ENCODE data around the gene C21orf91.

The C21orf91 gene

DNA sequence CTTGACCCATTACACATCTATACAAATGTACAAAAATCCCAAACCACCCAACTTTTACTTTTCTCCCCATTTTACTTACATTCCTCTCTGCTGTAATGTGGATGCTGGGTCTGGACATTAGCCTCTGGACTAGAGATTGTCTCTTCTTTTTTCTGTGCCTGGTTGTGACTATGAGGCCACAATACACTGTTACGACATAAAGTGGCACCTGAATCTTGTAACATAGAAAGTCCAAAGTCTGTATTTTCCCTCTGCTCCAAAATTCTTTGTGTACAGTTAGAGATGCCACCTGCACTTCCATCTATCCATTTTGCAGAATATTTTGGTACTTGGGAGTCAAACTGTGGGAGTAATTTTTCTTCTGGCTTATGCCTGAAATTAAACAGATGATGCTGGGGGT is 22.7 kb downstream of the C21orf91 start:
- DNase-seq, result no peak

DNA sequence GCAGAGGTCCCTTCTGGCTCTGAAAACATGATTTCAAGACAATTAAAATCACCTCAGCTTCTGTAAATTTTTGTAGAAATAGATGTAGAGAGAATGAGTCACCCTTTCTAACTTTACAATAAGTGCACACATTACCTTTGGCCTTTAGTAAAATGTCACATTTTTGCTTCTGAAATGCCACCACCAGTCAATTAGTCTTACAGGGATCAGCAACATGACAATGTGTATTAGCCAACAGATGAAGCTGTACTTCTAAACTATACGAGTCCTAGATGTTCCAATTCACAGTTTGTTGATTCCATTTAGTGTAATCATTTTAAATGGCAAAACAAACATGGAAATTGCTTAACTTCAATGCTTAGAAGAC is 23.1 kb downstream of the C21orf91 start:
- DNase-seq, result no peak

DNA sequence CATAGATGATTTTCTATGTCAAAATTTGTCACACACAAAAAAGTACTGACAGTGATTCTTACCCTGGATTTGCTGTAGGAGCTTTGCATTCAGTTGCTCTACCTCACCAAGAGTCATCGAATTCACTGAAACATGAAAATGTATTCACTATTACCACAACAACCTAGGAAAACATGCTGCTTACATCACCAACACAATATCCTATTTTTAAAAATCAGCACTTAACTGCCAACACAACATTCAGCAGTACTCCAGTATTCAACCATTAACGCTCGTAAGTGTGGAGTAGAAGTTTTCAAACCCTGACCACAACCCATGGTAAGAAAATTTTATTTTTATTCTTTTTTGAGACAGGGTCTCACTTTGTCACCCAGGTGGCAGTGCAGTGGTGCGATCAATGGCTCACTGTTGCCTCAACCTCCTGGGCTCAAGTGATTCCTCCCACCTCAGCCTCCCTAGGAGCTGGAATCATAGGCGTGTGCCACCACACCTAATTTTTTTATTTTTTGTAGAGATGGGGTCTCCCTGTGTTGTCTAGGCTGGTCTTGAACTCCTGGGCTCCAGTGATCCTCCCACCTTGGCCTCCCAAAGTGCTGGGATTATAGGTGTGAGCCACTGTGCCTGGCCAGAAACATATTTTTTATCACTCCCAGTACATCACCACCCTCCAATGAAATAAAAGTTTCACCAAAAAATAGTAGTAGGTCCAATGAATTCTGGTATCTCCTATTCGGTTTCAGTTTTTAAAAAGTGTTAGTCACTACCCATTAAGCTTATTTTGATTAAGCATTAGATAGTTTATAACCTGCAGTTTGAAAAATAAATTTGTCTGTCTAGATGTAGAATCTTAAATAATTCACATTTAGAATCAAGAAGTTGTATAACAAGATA is 23.8 kb downstream of the C21orf91 start:
- DNase-seq, result no peak

DNA sequence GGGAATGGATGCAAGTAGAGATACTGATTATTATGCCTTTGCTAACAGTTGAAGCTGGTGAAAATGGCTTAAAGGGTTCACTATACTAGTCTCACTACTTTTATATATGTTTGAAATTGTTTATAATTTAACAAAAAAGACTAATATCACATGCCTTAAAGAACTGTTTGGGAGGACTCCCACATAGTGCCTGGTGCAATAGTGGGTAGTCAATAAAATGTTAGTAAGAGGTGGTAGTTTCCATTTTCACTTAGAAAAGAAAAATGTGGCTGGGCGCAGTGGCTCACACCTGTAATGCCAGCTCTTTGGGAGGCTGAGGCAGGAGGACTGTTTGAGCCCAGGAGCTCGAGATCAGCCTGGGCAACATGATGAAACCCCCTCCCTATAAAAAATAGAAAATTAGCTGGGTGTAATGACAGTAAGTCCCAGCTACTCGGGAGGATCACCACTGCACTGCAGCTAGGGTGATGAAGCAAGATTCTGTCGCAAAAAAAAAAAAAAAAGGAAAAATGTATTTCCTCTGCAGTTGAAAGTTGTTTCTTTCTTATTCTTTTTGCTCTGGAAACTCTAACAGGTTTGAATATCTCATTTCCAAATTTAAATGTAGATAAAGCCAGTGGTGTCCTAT is 24.5 kb downstream of the C21orf91 start:
- no peak for DNase-seq

DNA sequence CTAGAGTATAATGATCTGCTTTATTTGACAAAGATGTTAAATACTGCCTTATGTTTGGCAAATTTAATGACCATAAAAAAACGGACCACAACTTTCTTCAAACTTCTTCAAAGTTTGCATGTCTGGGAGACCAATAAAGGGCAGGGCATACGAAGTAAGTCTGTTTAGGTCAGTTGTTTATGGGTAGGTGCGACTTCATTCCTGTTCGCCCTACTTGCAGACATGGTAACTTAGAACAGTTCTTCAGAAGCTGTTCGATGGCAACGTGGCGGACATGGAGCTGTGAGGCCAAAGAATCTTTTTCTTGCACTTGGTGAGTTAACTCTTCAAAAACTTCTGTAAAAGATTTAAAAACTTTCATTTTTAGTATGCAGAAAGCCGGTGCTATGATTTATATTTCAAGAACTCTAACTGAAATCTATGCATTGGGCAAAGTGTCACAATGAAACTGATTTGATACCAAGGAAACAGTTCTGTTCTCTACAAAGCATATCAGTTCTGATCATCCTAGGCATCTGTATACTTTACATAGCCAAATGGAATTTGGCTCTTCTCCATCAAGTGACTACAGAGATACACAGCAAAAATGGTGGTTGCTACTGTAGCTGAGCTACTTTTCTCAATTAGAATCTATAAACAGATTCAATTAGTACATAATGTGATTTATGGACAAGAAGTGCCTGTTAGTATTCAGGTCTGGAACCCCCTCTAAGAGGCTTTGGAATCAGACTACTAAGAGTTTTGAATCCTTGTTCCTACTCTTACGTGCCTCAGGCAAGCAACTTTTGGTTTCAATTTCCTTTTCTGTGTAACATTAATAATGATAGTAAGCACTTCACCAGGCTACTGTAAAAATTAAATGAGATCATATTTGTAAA is 25.7 kb downstream of the C21orf91 start:
- DNase-seq, result no peak

DNA sequence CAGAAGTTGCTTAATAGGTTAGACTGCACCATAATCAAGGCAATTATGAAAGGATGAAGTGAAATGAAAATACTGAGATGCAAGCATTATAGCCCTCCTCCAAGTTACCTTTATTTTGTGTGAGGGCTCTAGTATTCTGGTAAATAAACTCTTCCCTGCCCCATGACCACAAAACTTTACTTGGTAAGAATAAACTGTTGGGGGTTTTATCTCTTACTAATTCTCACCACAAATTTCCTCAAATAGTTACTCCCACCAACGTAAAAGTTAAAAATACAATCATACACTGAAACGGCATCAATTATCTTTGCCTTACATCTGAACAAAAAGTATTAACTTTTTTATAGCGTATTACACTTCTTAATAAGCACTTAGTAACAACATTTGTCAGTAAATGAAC is 29.5 kb downstream of the C21orf91 start:
- no peak for DNase-seq

DNA sequence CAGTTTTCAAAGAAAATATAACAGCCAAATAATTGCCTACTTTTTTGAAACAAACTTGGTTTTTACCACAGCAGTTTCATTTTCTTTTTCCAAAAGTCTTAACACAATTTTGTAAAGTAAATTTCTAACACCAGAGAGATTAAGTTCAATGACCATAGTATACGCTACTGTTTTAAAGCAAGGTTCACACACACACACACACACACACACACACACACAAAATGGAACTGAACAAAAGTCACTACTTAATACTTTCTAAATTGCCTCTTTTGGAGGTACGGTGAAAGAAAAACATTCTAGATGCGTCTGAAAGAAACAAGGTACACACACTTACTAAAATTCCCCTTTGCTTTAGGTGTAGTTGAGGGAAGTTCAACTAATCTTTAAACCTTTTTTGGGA is 30.1 kb downstream of the C21orf91 start:
- no peak for DNase-seq

DNA sequence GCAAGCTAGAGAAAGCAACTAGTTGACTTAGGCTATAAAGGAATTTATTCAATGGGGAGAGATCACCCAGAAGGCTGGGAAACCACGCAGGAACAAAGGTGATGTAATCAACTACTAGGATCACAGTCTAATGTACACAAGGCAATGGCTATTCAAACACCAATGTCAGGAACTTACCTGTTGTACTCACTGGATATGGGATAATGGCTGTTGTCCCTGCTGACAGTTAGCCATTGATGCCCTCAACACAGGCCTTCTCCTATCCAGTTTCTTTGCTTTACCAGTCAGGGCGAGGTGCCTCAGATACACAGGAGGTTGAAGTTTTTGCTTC is 32.3 kb downstream of the C21orf91 start:
- DNase-seq, result no peak

DNA sequence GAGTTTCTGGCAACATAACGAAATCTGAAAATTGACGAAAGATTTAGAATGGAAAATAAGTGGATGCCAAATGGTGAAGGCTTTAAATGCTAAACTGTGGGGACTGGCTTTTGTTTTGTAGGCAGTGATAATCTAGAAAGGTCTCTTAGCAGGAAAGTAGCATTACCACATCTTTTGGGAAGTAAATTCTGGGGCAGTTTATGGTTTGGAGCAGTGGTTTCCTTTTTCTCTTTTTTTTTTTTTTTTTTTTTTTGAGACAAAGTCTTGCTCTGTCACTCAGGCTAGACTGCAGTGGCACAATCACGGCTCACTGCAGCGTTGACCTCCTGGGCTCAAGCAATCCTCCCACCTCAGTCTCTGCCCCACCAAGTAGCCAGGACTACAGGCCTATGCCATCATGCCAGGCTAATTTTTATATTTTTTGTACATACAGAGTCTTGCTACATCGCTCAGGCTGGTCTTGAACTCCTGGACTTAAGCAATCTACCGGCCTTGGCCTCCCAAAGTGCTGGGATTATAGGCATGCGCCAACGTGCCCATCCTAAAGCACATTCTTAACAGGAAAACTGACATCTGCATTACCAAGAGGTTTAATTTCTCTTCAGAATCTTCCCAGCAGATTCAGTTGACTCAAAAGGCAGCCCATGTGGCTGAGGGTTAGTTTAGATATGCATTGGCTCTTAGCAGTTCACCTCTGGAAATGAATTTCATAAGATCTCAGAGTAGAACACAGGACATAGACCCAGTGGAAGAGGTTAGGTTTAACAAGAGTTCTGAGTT is 32.9 kb downstream of the C21orf91 start:
- DNase-seq, result no peak

DNA sequence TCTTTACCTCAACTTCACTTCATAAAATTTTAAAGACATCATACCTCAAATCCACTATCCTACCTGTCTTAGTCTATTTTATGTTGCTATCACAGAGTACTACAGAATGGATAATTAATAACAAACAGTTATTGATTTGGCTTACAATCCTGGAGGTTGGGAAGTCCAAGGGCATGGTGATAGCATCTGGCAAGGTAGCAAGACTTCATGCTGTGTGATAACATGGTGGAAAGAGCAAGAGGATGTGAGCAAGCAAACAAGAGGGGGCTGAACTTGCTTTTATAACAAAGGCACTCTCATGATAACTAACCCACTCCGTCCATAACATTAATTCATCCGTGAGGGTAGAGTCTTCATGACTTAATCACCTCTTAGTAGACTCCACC is 33.8 kb downstream of the C21orf91 start:
- DNase-seq, result no peak

DNA sequence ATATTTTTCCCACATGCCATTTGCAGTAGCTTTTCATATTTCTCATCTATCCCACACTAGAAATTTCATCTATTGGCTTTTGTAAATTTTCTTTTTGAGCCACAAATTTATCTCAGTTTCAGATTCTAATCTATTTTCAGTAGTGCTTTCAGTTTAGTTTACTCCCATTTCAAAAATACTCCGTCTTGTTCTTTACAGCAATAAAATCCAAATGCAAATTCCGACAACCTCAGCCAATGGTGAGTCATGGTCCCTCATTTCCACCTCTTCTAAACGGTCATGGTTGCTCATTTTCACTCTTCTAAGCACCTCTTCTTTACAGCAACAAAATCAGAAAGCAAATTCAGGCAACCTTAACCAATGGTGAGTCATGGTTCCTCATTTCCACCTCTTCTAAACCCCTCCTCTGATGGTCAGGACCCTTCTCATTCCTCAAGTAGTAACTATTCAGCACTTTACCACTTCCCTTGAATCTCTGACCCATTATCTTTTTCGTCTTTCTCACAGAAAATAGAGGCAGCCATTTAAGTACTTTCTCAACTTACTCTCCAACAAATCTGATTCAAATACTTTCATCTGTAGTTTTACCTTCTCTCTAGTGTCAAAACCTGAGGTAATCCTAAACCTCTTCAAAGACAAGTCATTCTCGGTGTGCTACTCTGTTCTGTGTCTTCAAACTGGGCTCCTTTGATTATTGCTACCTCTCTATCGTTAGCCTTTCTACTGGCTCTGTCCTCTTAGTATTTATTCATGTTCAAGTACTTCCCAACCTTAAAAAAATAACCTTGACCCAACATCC is 34.4 kb downstream of the C21orf91 start:
- no peak for DNase-seq

DNA sequence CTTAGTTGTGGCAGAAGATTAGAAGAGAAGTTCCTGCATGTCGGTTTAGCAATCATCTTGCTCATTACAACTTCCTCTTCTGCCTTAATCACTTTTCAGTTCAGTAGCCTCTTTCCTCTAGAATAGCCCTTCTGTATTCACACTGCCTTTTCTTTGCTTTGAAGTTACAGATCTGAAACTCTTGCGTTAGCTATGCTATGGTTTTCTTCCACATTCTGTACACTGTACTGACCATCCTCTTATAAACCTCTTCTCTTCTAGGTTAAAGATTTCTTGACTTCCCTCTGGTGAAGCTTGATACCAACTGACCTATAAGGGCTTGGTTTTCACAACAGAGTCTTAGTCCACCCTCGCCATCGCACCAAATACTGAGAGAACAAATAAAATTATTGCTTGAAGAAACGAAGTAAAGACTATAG is 35.0 kb downstream of the C21orf91 start:
- DNase-seq, result no peak

DNA sequence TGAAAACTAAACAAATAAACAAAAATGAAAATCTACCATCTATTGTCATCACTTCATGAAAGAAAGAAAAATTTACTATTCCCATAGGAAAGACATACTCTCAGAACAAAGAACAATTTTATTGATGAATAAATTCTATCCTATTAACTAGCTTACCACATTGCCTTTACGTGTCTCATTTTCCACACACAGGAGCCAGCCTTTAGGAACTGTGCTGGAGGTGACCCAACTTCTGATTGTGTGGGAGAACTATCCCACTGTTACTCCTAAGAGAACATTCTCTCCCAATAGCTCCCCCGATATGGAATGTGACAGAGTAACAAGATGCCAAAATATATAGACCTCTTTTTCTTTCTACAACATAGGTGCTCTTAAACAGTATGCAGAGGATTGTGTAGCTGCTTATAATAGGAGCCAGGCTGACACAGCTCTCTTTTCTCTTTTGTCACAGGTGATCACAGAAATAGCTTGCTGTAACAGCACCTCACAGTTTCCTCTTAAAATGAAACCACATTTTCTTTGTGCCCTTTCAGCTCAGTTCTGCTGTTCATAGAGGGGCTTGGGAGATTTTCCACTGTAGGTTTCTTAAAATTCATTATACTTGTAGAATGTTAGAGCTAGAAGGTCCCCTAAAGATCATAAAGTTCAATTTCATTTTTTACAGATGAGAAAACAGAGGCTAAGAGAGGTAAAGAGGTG is 35.5 kb downstream of the C21orf91 start:
- no peak for DNase-seq

DNA sequence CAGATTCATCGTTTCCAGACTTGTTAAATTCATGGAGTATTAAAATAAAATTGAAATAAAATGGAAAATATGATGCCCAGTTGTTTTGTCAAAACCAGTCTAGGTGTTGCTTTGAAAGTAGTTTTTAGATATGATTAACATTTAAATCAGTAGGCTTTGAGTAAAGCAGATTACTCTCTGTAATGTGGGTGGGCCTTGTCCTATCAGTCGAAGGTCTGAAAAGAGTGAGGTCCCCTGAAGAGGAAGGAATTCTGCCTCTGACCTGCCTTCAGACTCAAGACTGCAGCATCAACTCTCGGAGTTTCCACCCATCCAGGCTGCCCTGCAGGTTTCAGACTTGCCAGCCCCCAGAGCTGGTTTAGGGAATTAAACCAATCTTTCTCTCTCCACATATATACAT is 36.2 kb downstream of the C21orf91 start:
- DNase-seq, result no peak

DNA sequence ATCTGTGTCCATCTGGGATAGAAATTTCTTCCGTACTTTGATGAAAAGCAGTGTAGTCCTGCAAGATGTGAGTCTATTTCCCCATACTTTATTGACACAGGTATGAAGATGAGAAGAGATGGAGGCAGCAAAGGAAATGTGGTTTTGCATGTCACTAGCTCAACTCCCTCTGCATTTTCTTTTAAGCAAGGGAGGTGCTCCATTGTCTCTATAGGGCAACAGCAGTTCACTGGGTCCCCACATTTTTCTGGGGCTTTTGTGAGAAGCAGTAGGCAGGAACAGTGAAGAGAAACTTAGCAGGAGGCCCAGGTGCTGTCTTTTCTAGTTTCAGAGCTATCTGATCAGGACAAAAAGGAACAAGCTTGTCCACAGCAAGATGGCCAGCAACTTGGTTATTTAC is 37.1 kb downstream of the C21orf91 start:
- DNase-seq, result no peak

DNA sequence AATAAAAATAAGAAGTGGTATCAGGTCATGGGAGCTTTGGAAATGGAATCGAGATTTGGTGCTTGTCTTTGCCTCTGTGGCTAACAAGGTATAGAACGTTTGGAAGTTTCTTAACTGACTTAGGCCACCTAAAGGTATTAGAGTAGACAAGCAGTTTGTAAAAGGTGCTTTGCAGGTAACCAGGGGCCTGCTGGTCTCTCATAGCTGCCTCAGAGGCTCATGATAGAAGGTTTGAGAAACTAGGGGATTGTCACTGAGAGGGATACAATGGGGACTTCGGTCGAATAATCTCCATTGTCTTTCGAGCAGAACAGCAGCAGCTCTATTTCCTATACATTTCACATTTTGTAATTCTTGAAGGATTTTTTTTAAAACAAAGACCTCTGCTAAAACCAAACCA is 37.6 kb downstream of the C21orf91 start:
- no peak for DNase-seq

DNA sequence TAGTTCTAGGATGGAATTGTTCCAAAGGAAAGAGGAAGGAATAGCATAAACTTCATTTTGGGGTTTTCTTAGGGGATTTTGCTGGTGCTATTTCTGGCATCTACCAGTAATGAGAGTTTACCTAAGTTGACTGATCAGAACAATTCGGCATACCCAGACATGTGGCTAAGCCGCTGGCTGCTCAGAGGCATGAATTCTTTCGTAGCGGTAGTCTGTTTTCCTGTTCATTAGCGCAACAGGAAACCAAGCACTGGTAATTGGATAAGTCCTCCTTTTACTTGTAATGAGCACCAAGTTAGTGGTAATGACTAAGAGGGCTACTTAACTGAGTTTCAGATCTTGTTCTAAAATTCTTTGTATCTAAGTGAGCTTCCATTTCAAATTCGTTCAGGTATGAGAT is 38.6 kb downstream of the C21orf91 start:
- no peak for DNase-seq

DNA sequence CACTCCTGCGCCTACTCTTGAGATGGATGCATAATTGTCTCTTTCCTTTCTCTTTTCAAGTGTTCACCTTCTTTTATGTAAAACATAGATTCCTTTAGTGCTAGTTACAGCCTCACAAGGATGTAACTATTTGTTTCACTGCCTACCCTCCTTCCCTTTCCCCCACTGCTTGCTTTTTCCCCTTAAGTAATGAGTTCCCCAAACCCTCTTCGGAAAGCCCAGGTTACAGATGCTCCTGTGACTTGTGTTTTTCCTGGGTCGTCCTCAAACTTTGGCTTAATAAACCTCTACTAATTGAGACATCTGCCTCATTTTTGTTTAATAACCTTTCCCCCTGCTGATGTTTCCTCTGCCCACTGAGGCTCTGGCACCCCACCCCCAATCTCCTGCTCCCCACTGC is 39.2 kb downstream of the C21orf91 start:
- DNase-seq, result no peak

DNA sequence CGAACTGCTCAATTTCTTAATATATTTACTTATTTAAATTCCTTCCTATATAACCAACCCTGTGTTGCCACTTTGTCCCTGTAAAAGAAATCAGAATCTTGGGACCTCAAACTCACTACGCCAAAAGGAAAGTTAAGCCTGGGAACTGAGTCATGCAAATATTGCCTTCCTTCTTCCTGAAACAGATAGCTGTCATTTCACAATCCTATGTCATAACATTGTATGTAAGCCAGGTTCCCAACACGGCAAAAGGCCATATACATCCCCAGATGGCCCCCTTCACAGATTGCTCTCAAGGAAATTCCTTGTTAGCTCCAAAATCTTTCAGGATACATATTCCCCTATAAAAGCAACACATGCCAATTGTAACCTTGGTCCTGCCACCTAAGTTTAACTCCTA is 39.7 kb downstream of the C21orf91 start:
- DNase-seq, result no peak

DNA sequence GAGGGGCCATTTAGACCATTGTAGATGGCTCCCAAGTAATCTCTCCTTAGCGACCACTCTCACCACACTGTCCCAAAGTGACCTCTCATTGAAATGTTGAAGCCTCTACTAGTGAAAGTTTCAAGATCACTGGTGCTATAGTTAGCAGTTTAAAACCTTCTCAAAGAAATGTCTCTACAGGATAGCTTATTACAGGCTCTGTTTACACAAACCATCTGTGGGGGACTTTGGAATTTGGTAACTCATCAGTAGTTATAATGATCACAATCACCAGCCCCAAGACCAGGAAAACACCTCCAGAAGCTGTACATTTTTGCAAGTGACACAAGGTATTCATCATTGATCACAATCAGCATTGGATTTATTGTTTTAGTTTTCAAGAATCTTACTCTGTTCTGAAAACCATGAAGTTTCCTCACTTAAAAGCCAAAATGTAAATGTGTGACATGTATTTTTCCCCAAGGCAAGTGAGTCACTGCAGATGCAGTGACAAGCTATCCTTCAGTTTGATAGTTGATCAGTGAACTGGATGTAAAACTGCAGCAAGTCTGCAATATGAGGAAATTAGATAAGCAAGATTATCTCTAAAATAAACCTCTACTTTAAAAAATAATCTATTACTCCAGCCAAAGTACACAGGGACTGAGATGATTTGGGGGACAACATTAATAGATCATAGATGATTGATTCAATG is 41.9 kb downstream of the C21orf91 start:
- no peak for DNase-seq

Data from NCI-H446 treated with DMSO at 0.1 percent for 48 hours (cell line).